Measurements from ENCODE around the gene MDP1. TPM values are rescaled to one million over a fixed set of nuclear protein-coding genes. Genes with fewer than 3 reads are reported as not detected.

MDP1 gene
- total RNA-seq, 3 donors from 2014 or later = 11.1 to 14.8 (median 13.2) TPM

DNA sequence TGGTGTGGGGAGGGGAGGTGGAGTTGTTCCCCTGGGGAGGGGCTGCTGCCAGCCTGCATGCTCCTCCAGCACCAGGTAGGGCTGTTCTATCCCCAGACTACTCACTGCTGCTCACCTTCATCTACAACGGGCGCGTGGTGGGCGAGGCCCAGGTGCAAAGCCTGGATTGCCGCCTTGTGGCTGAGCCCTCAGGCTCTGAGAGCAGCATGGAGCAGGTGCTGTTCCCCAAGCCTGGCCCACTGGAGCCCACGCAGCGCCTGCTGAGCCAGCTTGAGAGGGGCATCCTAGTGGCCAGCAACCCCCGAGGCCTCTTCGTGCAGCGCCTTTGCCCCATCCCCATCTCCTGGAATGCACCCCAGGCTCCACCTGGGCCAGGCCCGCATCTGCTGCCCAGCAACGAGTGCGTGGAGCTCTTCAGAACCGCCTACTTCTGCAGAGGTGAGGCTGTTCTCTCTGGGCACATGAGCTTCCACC is 51.3 kb downstream of the MDP1 start:
- Histone ChIP-seq H3K4me3 (no peak overlapping the region), H3K36me3 (ENCODE audit: low read depth) (no peaks in the 10 kb centered on the region), H3K9me3 (no peaks in the 10 kb centered on the region), H3K4me1 (ENCODE audit: low read depth) (peaks cover 22% of the 10 kb centered on the region)
- no peak for TF ChIP-seq CTCF (IDR thresholded peaks at IDR 0.05)
- DNase-seq (peak in 1 of 3 donors; percentile 40), ATAC-seq (no peak)
- intact Hi-C loops (cut with DNase I, micrococcal nuclease) = no loop called here

Other genes with a start within 250 kb of the MDP1 start
- gene DHRS4L2, start 227.1 kb downstream of the MDP1 start, total RNA-seq = 10 to 100 TPM; 30.7 to 56.1 (median 45.9) TPM
- 1 to 10 TPM; 1.4 to 2.7 (median 1.5) TPM for gene CARMIL3, start 164.1 kb downstream of the MDP1 start, total RNA-seq
- 1 to 10 TPM in 1 of 3 donors, under 1 TPM in 1, not detected in 1; 0.14 to 2.2 TPM for gene CPNE6, start 144.5 kb downstream of the MDP1 start, total RNA-seq
- 100 to 1,000 TPM in 2 of 3 donors, 10 to 100 TPM in 1; 64.7 to 150 (median 150) TPM for gene PCK2, start 121.8 kb downstream of the MDP1 start, total RNA-seq
- 100 to 1,000 TPM in 1 of 3 donors, 10 to 100 TPM in 2; 65.8 to 101 (median 84.9) TPM for gene DCAF11, start 101.3 kb downstream of the MDP1 start, total RNA-seq
- 1 to 10 TPM; 2.3 to 4.5 (median 2.8) TPM for gene NRL, start 101.1 kb downstream of the MDP1 start, total RNA-seq
- gene FITM1, start 85.4 kb downstream of the MDP1 start, total RNA-seq = 1 to 10 TPM in 2 of 3 donors, under 1 TPM in 1; 0.79 to 1.9 (median 1.3) TPM
- gene PSME1, start 79.9 kb downstream of the MDP1 start, total RNA-seq = 100 to 1,000 TPM; 188 to 279 (median 203) TPM
- gene EMC9, start 74.5 kb downstream of the MDP1 start, total RNA-seq = 10 to 100 TPM; 18.3 to 24.9 (median 20.4) TPM
- 100 to 1,000 TPM; 141 to 295 (median 191) TPM for gene PSME2, start 69.5 kb downstream of the MDP1 start, total RNA-seq
- 10 to 100 TPM; 52.8 to 66.2 (median 59.0) TPM for gene RNF31, start 68.6 kb downstream of the MDP1 start, total RNA-seq
- gene IRF9, start 54.8 kb downstream of the MDP1 start, total RNA-seq = 100 to 1,000 TPM in 2 of 3 donors, 10 to 100 TPM in 1; 78.7 to 119 (median 103) TPM
- gene REC8, start 44.0 kb downstream of the MDP1 start, total RNA-seq = 10 to 100 TPM; 14.9 to 17.0 (median 16.8) TPM
- gene IPO4, start 27.2 kb downstream of the MDP1 start, total RNA-seq = 10 to 100 TPM; 23.2 to 29.3 (median 26.8) TPM
- 10 to 100 TPM; 41.7 to 49.1 (median 47.1) TPM for gene TM9SF1, start 20.6 kb downstream of the MDP1 start, total RNA-seq
- gene TSSK4, start 10.4 kb downstream of the MDP1 start, total RNA-seq = under 1 TPM in 2 of 3 donors, not detected in 1; 0.36 to 0.82 TPM
- gene CHMP4A, start 2.6 kb downstream of the MDP1 start, total RNA-seq = 10 to 100 TPM; 47.6 to 67.8 (median 49.5) TPM
- gene NEDD8, start 16.3 kb upstream of the MDP1 start, total RNA-seq = 100 to 1,000 TPM; 108 to 150 (median 131) TPM
- 10 to 100 TPM; 59.7 to 83.5 (median 61.6) TPM for gene GMPR2, start 16.9 kb upstream of the MDP1 start, total RNA-seq
- gene TINF2, start 26.6 kb upstream of the MDP1 start, total RNA-seq = 10 to 100 TPM; 51.5 to 64.8 (median 58.4) TPM
- gene TGM1, start 47.1 kb upstream of the MDP1 start, total RNA-seq = 1 to 10 TPM; 2.2 to 3.3 (median 2.4) TPM
- gene RABGGTA, start 55.5 kb upstream of the MDP1 start, total RNA-seq = 10 to 100 TPM; 31.6 to 52.9 (median 41.3) TPM
- gene DHRS1, start 83.7 kb upstream of the MDP1 start, total RNA-seq = 10 to 100 TPM; 30.6 to 56.9 (median 54.9) TPM
- 10 to 100 TPM; 24.1 to 29.2 (median 29.1) TPM for gene NOP9, start 83.8 kb upstream of the MDP1 start, total RNA-seq
- 10 to 100 TPM in 2 of 3 donors, 1 to 10 TPM in 1; 8.5 to 15.8 (median 12.1) TPM for gene CIDEB, start 91.9 kb upstream of the MDP1 start, total RNA-seq
- gene LTB4R2, start 94.1 kb upstream of the MDP1 start, total RNA-seq = 1 to 10 TPM; 3.7 to 6.3 (median 5.0) TPM
- gene LTB4R, start 95.4 kb upstream of the MDP1 start, total RNA-seq = 1 to 10 TPM; 3.4 to 6.1 (median 3.8) TPM
- gene ADCY4, start 119.0 kb upstream of the MDP1 start, total RNA-seq = 10 to 100 TPM; 13.9 to 23.5 (median 20.7) TPM
- 10 to 100 TPM; 40.6 to 99.9 (median 71.7) TPM for gene RIPK3, start 123.9 kb upstream of the MDP1 start, total RNA-seq
- gene NFATC4, start 152.1 kb upstream of the MDP1 start, total RNA-seq = 100 to 1,000 TPM in 1 of 3 donors, 10 to 100 TPM in 2; 11.9 to 112 (median 25.2) TPM
- gene NYNRIN, start 182.9 kb upstream of the MDP1 start, total RNA-seq = 10 to 100 TPM; 12.1 to 15.8 (median 13.4) TPM
- 1 to 10 TPM; 2.2 to 3.9 (median 2.6) TPM for gene CBLN3, start 213.6 kb upstream of the MDP1 start, total RNA-seq
- 100 to 1,000 TPM in 1 of 3 donors, 10 to 100 TPM in 2; 85.9 to 102 (median 86.9) TPM for gene KHNYN, start 213.9 kb upstream of the MDP1 start, total RNA-seq
- gene SDR39U1, start 226.7 kb upstream of the MDP1 start, total RNA-seq = 10 to 100 TPM; 43.3 to 64.1 (median 47.1) TPM

Measured in mucosa of descending colon (tissue), 3 donors.